Measurements from ENCODE around the gene HADHA. TPM values are rescaled to one million over a fixed set of nuclear protein-coding genes. Genes with fewer than 3 reads are reported as not detected.

Gene HADHA
- polyA plus RNA-seq, 1 donor (not counting 4 experiments of a cell fraction or from before 2014, with no cell fraction given) = 150 TPM

DNA sequence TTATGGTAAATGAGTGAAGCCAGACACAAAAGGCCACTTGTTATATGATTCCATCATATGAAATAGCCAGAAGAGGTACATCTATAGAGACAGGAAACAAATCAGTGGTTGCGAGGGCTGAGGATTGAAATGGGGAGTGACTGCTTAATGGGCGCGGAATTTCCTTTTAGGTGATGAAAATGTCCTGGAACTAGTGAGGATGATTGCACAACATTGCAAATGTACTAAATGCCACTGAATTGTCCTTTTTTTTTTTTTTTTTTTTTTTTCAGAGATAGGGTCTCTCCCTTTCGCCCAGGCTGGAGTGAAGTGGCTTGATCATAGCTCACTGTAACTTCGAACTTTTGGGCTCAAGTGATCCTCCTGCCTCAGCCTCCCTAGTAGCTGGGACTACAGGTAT, 86.9 kb downstream of the HADHA start:
- Histone ChIP-seq H3K9ac (ENCODE audit: control insufficient read depth, extremely low read depth, insufficient read depth, low read length) (no peak overlapping the region), H4K20me1 (ENCODE audit: control insufficient read depth, extremely low read depth, insufficient read depth, low read length) (no peaks in the 10 kb centered on the region), H2AFZ (ENCODE audit: control insufficient read depth, low read length) (no peak overlapping the region), H3K4me1 (ENCODE audit: control insufficient read depth, extremely low read depth, insufficient read depth, low read length) (no peaks in the 10 kb centered on the region), H3K79me2 (ENCODE audit: control insufficient read depth, insufficient read depth, low read length) (no peaks in the 10 kb centered on the region), H3K9me3 (ENCODE audit: control insufficient read depth, low read depth, low read length) (no peaks in the 10 kb centered on the region), H3K27ac (ENCODE audit: control insufficient read depth, insufficient read depth, low read length) (no peak overlapping the region), H3K36me3 (ENCODE audit: control insufficient read depth in 2 of 2, extremely low read depth in 1 of 2, insufficient read depth in 2 of 2, low read length in 2 of 2) (no peaks in the 10 kb centered on the region), H3K4me2 (ENCODE audit: control insufficient read depth, extremely low read depth, insufficient read depth, low read depth, low read length) (no peak overlapping the region), H3K9me1 (ENCODE audit: control insufficient read depth, extremely low read depth, insufficient read depth, low read length) (no peaks in the 10 kb centered on the region), H3K27me3 (ENCODE audit: control insufficient read depth, extremely low read depth, insufficient read depth, low read length) (no peaks in the 10 kb centered on the region), H3K4me3 (ENCODE audit: control insufficient read depth in 2 of 3, extremely low read depth in 1 of 3, insufficient read depth in 2 of 3, low read depth in 1 of 3, low read length in 3 of 3) (no peak overlapping the region)
- FAIRE-seq (no peak), DNase-seq (ENCODE audit: low read depth, low spot score) (no peak)
- dilution Hi-C loops (cut with MboI; ENCODE audit: extremely low pct_ligation_motif_present, low sequenced_read_pairs) = no loop called here
- no peak for TF ChIP-seq EZH2 (IDR thresholded peaks at IDR 0.05; ENCODE audit: low read length)
- TF ChIP-seq, protein P1, sequence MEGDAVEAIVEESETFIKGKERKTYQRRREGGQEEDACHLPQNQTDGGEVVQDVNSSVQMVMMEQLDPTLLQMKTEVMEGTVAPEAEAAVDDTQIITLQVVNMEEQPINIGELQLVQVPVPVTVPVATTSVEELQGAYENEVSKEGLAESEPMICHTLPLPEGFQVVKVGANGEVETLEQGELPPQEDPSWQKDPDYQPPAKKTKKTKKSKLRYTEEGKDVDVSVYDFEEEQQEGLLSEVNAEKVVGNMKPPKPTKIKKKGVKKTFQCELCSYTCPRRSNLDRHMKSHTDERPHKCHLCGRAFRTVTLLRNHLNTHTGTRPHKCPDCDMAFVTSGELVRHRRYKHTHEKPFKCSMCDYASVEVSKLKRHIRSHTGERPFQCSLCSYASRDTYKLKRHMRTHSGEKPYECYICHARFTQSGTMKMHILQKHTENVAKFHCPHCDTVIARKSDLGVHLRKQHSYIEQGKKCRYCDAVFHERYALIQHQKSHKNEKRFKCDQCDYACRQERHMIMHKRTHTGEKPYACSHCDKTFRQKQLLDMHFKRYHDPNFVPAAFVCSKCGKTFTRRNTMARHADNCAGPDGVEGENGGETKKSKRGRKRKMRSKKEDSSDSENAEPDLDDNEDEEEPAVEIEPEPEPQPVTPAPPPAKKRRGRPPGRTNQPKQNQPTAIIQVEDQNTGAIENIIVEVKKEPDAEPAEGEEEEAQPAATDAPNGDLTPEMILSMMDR (optimal IDR thresholded peaks at IDR 0.05 in 1 of 3, IDR thresholded peaks at IDR 0.05 in 1 of 3, conservative IDR thresholded peaks at IDR 0.05 in 1 of 3; ENCODE audit: extremely low read depth in 1 of 3, insufficient read depth in 2 of 3, low read length in 3 of 3) = no peak

DNA sequence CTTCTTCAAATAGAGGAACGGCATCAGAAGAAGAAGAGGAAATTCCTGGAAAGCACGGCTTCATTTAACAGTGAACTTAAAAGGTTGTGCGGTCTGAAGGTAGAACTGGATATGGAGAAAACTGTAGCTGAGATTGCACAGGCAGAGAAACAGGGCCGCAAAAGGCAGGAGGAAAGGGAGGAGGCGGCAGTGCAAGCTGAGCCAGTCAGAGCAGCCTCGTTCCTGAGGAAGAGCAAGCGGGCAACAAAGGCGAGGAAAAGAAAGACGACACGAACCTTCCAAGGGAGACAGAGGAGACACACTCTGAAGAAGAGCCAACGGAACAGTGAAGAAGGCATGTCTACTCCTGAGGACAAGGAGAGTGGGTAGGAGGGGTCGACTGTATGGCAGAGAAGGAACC, 94.2 kb downstream of the HADHA start:
- Histone ChIP-seq H3K9me3 (ENCODE audit: control insufficient read depth, low read depth, low read length) (no peaks in the 10 kb centered on the region), H3K4me2 (ENCODE audit: control insufficient read depth, extremely low read depth, insufficient read depth, low read depth, low read length) (no peak overlapping the region), H3K9me1 (ENCODE audit: control insufficient read depth, extremely low read depth, insufficient read depth, low read length) (no peaks in the 10 kb centered on the region), H3K36me3 (ENCODE audit: control insufficient read depth in 2 of 2, extremely low read depth in 1 of 2, insufficient read depth in 2 of 2, low read length in 2 of 2) (no peaks in the 10 kb centered on the region), H3K9ac (ENCODE audit: control insufficient read depth, extremely low read depth, insufficient read depth, low read length) (no peak overlapping the region), H3K79me2 (ENCODE audit: control insufficient read depth, insufficient read depth, low read length) (no peaks in the 10 kb centered on the region), H4K20me1 (ENCODE audit: control insufficient read depth, extremely low read depth, insufficient read depth, low read length) (no peaks in the 10 kb centered on the region), H3K27ac (ENCODE audit: control insufficient read depth, insufficient read depth, low read length) (no peak overlapping the region), H3K4me1 (ENCODE audit: control insufficient read depth, extremely low read depth, insufficient read depth, low read length) (peaks cover under 1% of the 10 kb centered on the region), H3K4me3 (ENCODE audit: control insufficient read depth in 2 of 3, extremely low read depth in 1 of 3, insufficient read depth in 2 of 3, low read depth in 1 of 3, low read length in 3 of 3) (no peak overlapping the region), H3K27me3 (ENCODE audit: control insufficient read depth, extremely low read depth, insufficient read depth, low read length) (no peaks in the 10 kb centered on the region), H2AFZ (ENCODE audit: control insufficient read depth, low read length) (no peak overlapping the region)
- TF ChIP-seq, protein P1 (optimal IDR thresholded peaks at IDR 0.05 in 1 of 3, IDR thresholded peaks at IDR 0.05 in 1 of 3, conservative IDR thresholded peaks at IDR 0.05 in 1 of 3; ENCODE audit: extremely low read depth in 1 of 3, insufficient read depth in 2 of 3, low read length in 3 of 3) = no peak
- TF ChIP-seq EZH2 (IDR thresholded peaks at IDR 0.05; ENCODE audit: low read length) = no peak
- dilution Hi-C loops (cut with MboI; ENCODE audit: extremely low pct_ligation_motif_present, low sequenced_read_pairs) = no loop called here
- FAIRE-seq (no peak), DNase-seq (ENCODE audit: low read depth, low spot score) (no peak)

All from keratinocyte (primary cell).